Hepatocyte (in vitro differentiated cells): ENCODE measurements around the gene COBL. TPM values are rescaled to one million over a fixed set of nuclear protein-coding genes. Genes with fewer than 3 reads are reported as not detected.

Experiments used
- DNase-seq: peaks from one replicate; pipeline ENCODE4 v3.0.0-alpha.2; 2016; ENCODE audit warnings: low spot score
- H2AFZ ChIP-seq: fragments of 200-600 bp; sonication (generic); 2 replicates; pipeline ENCODE4 v1.6.0; 2016; ENCODE audit warnings: antibody characterized with exemption, mild to moderate bottlenecking
- H3K27ac ChIP-seq: fragments of 200-600 bp; sonication (generic); 2 replicates; pipeline ENCODE4 v1.5.1; 2016; ENCODE audit warnings: mild to moderate bottlenecking
- H3K27me3 ChIP-seq: fragments of 200-600 bp; sonication (generic); 2 replicates; pipeline ENCODE4 v1.6.1; 2016
- H3K36me3 ChIP-seq: fragments of 200-600 bp; sonication (generic); replicated peaks from 2 replicates; pipeline ENCODE4 v1.5.1; 2016; ENCODE audit warnings: low read depth; ENCODE audit not compliant: insufficient read depth
- H3K4me1 ChIP-seq: fragments of 200-600 bp; sonication (generic); 2 replicates; pipeline ENCODE4 v1.5.1; 2016; ENCODE audit warnings: mild to moderate bottlenecking, moderate library complexity; ENCODE audit not compliant: insufficient read depth
- H3K4me2 ChIP-seq: fragments of 200-600 bp; sonication (generic); 2 replicates; pipeline ENCODE4 v1.6.0; 2016
- H3K4me3 ChIP-seq: fragments of 200-600 bp; sonication (generic); 2 replicates; pipeline ENCODE4 v1.5.1; 2016; ENCODE audit warnings: mild to moderate bottlenecking
- H3K79me2 ChIP-seq: fragments of 200-600 bp; sonication (generic); 2 replicates; pipeline ENCODE4 v1.6.0; 2017; ENCODE audit warnings: mild to moderate bottlenecking
- H3K9me2 ChIP-seq: fragments of 200-600 bp; sonication (generic); replicated peaks from 2 replicates; pipeline ENCODE4 v1.6.0; 2017; ENCODE audit warnings: mild to moderate bottlenecking; ENCODE audit not compliant: insufficient read depth
- H3K9me3 ChIP-seq: fragments of 200-600 bp; sonication (generic); 2 replicates; pipeline ENCODE4 v1.5.1; 2016; ENCODE audit warnings: low read depth, mild to moderate bottlenecking
- H4K20me1 ChIP-seq: fragments of 200-600 bp; sonication (generic); 2 replicates; pipeline ENCODE4 v1.6.0; 2016; ENCODE audit warnings: mild to moderate bottlenecking; ENCODE audit not compliant: insufficient read depth, poor library complexity, severe bottlenecking
- EZH2 ChIP-seq: fragments of 200-600 bp; sonication (generic); IDR thresholded peaks from 2 replicates; pipeline ENCODE4 v1.6.1; 2016; ENCODE audit warnings: antibody characterized with exemption, mild to moderate bottlenecking, borderline replicate concordance
- EZH2phosphoT487 ChIP-seq: fragments of 200-600 bp; sonication (generic); IDR thresholded peaks from one replicate; pipeline ENCODE4 v1.6.1; 2018; ENCODE audit warnings: antibody characterized with exemption, mild to moderate bottlenecking, low read depth, moderate library complexity; ENCODE audit not compliant: unreplicated experiment, severe bottlenecking
- WGBS: methylation state at CpG from one replicate; pipeline ENCODE4 v1.1.6; 2016; ENCODE audit warnings: low lambda C conversion rate; ENCODE audit errors: missing lambda C conversion rate; 5-methylcytosine and 5-hydroxymethylcytosine counted together
- polyA plus RNA-seq: library from polyadenylated mRNA; unstranded; fragments of >200 nt; fragmentation: Nextera tagmentation; extraction: Ambion mirVana; gene quantifications from 2 replicates; pipeline ENCODE4 v1.2.1, GENCODE V29; 2016
- total RNA-seq: library from RNA; depleted of rRNA; stranded (reverse); fragments of >200 nt; gene quantifications from 2 replicates; pipeline ENCODE4 v1.2.3, GENCODE V29; 2014
- TF ChIP-seq, protein P1 (sequence below): fragments of 200-600 bp; sonication (generic); IDR thresholded peaks from 2 replicates; pipeline ENCODE4 v1.5.1; 2016; ENCODE audit warnings: antibody characterized with exemption, mild to moderate bottlenecking; ENCODE audit not compliant: poor library complexity

COBL gene
- total and polyA plus RNA-seq, 2 experiments from 2014 or later: 7.8 to 20.5 TPM

DNA sequence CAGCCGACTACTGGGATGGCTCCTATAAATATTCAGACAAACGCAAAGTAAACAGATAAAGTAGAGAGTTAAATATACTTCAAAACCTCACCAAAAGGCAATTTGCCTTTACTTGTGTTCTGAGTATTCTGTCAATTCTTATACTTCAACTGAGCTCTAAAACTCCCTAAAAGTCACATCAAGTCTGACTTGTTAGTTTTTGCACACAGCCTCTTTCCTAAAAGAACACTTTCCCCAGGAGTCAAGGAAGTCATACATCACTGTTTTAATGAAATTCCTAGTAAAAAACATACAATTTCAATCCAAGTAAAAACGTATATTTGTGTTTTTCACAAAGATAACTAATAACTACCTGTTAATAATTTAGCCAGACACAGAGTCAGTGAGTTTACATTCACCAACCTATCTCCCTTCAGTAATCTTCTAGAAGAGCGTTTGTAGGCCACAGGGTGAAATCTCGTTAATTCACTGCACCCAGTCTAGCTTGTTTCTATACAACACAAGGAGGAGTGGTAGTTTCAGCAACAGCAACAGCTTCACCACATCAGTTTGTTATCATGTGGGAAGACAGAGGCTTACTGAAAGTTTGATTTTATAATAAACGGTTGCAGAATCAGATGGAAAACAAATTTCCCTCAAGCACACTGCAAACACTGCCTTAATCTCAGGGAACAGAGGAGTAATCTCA lies 2.7 kb downstream of the COBL start:
- H3K4me2 ChIP-seq: peak overlapping the region; percentile 87
- peak overlapping the region; percentile 95 for H3K27ac ChIP-seq
- H3K4me3 ChIP-seq: no peak overlapping the region
- no peaks in the 10 kb centered on the region for H3K9me3 ChIP-seq
- H3K4me1 ChIP-seq: peaks cover 13% of the 10 kb centered on the region
- H3K36me3 ChIP-seq: no peaks in the 10 kb centered on the region
- DNase-seq: no peak
- TF ChIP-seq, protein P1, sequence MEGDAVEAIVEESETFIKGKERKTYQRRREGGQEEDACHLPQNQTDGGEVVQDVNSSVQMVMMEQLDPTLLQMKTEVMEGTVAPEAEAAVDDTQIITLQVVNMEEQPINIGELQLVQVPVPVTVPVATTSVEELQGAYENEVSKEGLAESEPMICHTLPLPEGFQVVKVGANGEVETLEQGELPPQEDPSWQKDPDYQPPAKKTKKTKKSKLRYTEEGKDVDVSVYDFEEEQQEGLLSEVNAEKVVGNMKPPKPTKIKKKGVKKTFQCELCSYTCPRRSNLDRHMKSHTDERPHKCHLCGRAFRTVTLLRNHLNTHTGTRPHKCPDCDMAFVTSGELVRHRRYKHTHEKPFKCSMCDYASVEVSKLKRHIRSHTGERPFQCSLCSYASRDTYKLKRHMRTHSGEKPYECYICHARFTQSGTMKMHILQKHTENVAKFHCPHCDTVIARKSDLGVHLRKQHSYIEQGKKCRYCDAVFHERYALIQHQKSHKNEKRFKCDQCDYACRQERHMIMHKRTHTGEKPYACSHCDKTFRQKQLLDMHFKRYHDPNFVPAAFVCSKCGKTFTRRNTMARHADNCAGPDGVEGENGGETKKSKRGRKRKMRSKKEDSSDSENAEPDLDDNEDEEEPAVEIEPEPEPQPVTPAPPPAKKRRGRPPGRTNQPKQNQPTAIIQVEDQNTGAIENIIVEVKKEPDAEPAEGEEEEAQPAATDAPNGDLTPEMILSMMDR: no peak
- no peak for TF ChIP-seq EZH2phosphoT487
- no peak for TF ChIP-seq EZH2
- WGBS: 45% methylated on average over 6 of the region's 6 CpGs
- no peaks in the 10 kb centered on the region for H3K27me3 ChIP-seq
- no peaks in the 10 kb centered on the region for H4K20me1 ChIP-seq
- no peak overlapping the region for H2AFZ ChIP-seq
- H3K79me2 ChIP-seq: peaks cover 55% of the 10 kb centered on the region
- H3K9me2 ChIP-seq: no peaks in the 10 kb centered on the region

DNA sequence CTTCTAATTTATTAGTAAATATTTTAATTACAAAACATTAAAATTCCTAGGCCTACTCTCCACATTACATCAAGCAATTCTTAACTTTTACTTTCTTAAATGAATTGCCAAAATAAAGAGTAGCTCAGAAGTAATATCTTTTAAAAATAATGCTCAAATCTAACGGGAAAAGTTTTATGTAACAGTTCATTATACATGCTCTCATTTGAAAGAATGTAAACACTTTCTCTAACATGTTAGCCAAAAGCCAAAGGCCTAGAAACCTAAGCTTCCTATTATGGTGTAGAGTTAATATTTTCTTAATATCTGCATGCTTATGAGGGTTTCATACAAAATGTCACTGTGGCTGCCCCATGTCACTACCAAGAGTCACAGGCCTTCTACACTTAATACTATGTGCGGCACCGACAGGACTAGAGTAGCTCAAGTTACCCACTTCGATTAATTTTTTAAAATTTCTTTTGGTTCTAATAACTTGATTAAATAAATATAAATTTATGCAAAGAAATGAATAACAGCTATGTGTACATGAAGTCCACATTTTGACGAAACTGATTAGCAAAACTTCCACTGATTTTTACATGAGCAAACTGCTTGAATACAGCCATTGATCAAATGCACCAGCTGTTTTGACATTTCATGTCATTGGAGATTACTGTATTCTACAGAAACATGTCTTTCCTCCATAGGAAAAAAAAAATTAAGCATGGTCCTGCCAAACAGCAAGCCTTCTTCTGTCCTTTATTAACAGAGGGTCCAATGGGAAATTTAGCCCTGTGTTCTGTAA lies 3.5 kb downstream of the COBL start:
- Histone ChIP-seq H4K20me1 (no peaks in the 10 kb centered on the region), H2AFZ (no peak overlapping the region), H3K27ac (peak overlapping the region; percentile 95), H3K4me3 (no peak overlapping the region), H3K4me2 (peak overlapping the region; percentile 87), H3K4me1 (peaks cover 9% of the 10 kb centered on the region), H3K9me3 (no peaks in the 10 kb centered on the region), H3K27me3 (no peaks in the 10 kb centered on the region), H3K9me2 (no peaks in the 10 kb centered on the region), H3K79me2 (peaks cover 58% of the 10 kb centered on the region), H3K36me3 (no peaks in the 10 kb centered on the region)
- DNase-seq: no peak
- TF ChIP-seq, protein P1: no peak
- TF ChIP-seq EZH2: no peak
- TF ChIP-seq EZH2phosphoT487: no peak
- WGBS: 91% methylated on average over 5 of the region's 5 CpGs

DNA sequence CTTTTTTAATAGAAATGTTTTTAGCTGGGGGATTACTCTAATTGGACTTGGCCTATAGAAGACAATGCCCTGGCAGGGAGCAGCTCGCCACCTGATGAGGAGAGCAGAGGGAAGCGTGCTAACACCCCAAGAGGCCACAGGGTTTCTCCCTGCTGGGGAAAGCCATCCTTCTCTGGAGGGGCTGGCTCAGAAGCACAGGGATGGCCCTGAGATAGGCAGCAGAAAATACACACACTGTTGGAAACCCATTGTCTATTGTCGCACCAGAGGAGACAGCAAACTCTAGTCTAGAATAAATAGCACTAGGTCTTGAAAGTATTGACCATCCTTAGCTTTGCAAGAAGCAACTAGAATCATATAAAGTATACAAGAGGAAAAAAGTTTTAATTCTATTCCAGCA lies 5.4 kb downstream of the COBL start:
- H3K9me2 ChIP-seq: no peaks in the 10 kb centered on the region
- no peaks in the 10 kb centered on the region for H3K36me3 ChIP-seq
- no peak overlapping the region for H2AFZ ChIP-seq
- H3K27ac ChIP-seq: no peak overlapping the region
- H3K4me1 ChIP-seq: peaks cover 9% of the 10 kb centered on the region
- no peaks in the 10 kb centered on the region for H3K27me3 ChIP-seq
- 93% methylated on average over 3 of the region's 3 CpGs for WGBS
- no peaks in the 10 kb centered on the region for H4K20me1 ChIP-seq
- TF ChIP-seq, protein P1: no peak
- no peak for TF ChIP-seq EZH2phosphoT487
- no peak overlapping the region for H3K4me2 ChIP-seq
- H3K9me3 ChIP-seq: no peaks in the 10 kb centered on the region
- peaks cover 74% of the 10 kb centered on the region for H3K79me2 ChIP-seq
- no peak for DNase-seq
- H3K4me3 ChIP-seq: no peak overlapping the region
